ENCODE results near the gene NEK2.
"Not testable (repeated sequence)": the region's sequence is repeated elsewhere in the genome, so short reads cannot be mapped to it uniquely, and the experiment has no call there.

NEK2 gene

GRCh38 chr1:211675230-211676105, at the start of gene NEK2:
TSS of gene NEK2 (minus strand) at chr1:211675621. CDS start at chr1:211675479, 142 bp downstream.
- in situ Hi-C loops (cut with HindIII; ENCODE audit: low sequenced_read_pairs) = no loop called here

DNA sequence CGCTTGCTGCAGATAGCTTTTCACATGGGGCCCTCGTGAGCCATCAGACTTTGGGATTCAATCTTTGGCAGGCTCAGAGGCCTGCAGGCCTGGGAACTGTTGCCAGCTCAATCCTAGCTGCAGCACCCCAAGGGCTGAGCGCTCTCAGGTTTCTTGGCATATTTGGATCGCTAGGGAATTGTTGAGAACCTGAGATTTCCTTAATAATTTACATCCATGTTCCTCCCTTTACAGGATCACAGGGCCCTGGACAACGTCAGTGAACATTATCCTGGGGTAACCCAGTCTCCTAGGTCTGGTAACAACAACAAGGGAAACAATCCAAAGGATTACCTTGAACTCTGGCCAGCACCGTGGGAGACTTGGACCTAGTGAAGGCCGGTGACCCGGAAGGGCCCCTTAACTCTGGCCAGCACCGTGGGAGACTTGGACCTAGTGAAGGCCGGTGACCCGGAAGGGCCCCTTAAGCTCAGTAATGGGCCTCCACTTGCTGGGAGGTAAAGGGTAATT, 49.3 kb upstream of the NEK2 start:
- in situ Hi-C loops (cut with HindIII; ENCODE audit: low sequenced_read_pairs) = no loop called here

DNA sequence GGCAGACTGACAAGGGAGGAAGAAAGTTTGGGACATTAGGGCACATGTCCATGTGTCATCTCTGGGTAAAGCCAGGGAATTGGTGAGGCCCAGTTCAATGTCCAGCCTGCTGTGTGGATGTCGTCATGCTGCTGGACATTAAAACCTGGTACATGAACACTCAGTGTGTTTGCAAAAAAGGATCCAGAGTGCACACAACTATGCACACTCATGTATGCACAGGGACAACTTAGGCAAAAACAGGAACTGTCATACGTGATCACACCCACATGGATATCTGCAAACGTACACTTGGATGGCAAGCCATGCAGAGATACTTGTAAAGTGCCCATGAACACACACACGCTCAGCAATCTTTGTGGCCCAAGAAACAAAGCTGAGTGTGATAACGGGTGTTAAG, 47.9 kb upstream of the NEK2 start:
- in situ Hi-C loops (cut with HindIII; ENCODE audit: low sequenced_read_pairs) = no loop called here

DNA sequence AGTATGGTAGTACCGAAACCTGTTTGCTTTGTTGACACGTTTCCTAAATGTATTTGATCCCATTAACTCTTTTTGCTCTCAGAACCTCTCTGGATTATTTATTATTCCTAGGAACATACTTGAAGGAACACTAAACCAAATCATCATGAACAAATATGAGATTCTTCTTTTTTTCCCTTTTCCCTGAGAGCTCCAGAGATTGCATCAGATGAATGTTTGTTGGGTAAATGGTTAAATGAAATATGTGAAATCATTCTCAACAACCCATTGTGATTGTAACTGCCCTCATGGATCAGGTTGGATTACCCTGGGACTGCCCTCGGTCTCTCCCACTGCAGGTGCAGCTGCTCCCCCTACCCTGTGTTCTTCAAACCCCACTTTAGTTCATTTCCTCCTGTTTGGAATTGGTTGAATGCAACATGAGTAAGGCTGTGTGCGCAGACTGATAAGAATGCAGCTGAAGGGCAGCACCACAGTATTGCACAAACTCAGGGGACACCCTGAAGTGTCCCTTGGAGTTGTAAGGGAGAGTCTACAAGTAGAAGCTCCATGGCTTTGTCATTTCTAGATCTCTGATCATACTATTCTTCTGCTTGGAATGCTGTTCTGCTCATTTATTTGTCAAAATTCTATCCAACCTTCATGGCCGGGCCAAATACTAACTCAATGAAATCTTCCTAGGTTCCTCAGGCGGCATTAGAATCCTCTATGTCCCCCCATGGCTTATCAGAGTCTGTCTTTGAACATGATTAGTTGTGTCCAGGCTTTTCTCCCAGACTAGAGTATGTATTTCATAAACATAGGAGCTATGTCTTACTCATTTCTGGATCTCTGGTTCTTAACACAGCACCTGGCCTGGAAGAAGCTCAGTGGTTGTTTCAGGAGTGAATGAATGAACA, 47.1 kb upstream of the NEK2 start:
- in situ Hi-C loops (cut with HindIII; ENCODE audit: low sequenced_read_pairs) = no loop called here

DNA sequence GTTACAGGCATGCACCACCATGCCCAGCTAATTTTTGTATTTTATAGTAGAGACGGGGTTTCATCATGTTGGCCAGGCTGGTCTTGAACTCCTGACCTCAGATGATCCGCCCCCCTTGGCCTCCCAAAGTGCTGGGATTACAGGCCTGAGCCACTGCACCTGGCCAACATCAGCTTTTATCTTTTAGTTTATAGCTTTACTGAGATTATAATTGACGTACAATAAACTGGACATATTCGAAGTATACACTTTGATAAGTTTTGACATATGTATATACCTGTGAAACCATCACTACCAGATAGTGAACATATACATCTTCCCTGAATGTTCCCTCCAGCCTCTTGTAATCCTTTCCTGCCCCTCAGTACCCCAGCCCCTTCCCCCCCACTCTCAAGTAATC, 41.1 kb upstream of the NEK2 start:
- in situ Hi-C loops (cut with HindIII; ENCODE audit: low sequenced_read_pairs) = not testable (repeated sequence)

DNA sequence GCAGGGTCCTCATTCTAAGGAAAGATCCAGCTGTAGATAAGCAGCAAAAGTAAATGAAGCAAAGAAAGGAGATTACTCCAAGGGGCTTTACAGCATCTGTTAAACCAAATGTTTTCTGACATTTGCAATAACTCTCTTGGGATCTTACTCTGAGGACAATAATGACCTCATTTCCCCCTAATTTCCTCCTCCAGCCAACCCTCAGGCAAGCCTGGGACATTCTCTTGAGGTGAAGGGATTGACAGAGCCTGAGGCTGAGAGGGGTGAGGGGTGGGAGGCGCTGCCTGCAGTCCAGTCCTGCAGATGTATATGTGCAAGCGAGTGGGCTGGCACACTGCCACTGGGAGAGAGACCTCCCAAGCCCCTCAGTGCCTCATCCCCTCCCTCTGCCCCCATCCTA, 40.5 kb upstream of the NEK2 start:
- in situ Hi-C loops (cut with HindIII; ENCODE audit: low sequenced_read_pairs) = no loop called here

DNA sequence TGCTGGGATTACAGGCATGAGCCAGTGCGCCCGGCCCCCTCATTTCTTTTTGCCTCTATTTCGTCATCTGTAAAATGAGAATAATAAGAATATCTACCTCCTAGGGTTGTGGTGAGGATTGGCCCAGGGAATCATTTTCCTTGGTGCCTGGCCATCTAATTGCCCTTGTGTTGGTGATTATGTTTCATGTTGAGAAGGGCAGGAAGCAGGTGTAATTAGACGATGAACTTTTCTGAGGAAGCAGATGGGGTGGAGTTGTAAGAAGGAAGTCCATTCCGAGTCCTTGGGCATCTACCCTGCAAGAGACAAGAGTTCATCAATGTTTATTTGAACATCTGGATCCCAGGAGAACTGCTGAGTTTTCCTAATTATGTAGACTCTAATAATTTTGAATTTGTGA, 38.7 kb upstream of the NEK2 start:
- in situ Hi-C loops (cut with HindIII; ENCODE audit: low sequenced_read_pairs) = no loop called here

- in situ Hi-C loops (cut with HindIII; ENCODE audit: low sequenced_read_pairs) = no loop called here
Observed at GRCh38 chr1:211713231-211713630, 37.8 kb upstream of the NEK2 start.

- in situ Hi-C loops (cut with HindIII; ENCODE audit: low sequenced_read_pairs) = no loop called here
Observed at GRCh38 chr1:211711315-211711705, 35.9 kb upstream of the NEK2 start.

- in situ Hi-C loops (cut with HindIII; ENCODE audit: low sequenced_read_pairs) = no loop called here
Observed at GRCh38 chr1:211710566-211711314, 35.3 kb upstream of the NEK2 start.

- in situ Hi-C loops (cut with HindIII; ENCODE audit: low sequenced_read_pairs) = no loop called here
Observed at GRCh38 chr1:211708926-211709325, 33.5 kb upstream of the NEK2 start.

- in situ Hi-C loops (cut with HindIII; ENCODE audit: low sequenced_read_pairs) = no loop called here
Observed at GRCh38 chr1:211708006-211708405, 32.6 kb upstream of the NEK2 start.

DNA sequence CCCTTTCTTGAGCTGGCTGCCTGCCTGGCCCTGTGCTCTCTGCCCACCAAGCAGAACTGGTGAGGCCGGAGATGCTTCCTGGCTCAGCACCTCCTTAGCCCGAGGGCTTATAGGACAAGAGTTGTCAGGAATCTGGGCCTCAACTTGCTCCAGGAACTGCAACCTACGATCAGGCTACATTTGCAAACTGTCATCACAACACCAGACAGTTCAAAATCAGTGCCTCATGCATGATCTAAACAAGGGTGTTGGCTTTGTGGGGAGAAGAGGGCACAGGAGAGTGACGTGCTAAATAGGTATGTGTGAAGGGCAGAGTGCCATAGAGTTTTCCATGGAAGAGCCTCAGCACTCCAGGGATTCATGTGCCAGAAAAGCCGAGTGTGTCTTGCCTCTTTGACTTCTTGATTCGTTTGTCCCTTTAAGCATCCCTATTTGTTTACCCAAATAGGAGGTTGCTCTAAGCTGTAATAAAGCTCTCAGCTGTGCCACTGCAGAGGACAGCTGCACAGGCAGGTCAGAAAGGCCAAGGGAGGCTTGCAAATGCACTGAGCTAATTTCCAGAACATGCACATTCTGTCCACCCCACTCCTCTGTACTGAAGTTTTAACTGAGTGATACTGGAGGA, 30.2 kb upstream of the NEK2 start:
- in situ Hi-C loops (cut with HindIII; ENCODE audit: low sequenced_read_pairs) = no loop called here

DNA sequence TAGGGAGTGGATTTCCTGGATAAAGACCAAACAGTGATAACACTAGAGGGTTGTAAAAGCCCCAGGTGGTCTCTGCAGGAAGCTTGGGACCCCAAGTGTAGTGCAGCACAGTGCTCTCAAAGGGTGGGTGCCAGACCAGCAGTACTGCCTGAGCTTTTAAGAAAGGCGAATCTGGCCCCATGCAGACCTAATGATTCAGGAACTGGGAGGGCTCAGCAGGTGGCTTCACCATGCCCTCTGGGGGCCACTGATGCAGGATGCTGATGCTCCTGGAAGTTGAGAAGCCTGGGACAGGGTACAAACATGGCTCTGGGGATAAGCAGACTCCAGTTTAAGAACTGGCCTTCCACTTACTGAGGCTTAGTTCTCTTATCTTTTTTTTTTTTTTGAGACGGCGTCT, 29.1 kb upstream of the NEK2 start:
- in situ Hi-C loops (cut with HindIII; ENCODE audit: low sequenced_read_pairs) = no loop called here

DNA sequence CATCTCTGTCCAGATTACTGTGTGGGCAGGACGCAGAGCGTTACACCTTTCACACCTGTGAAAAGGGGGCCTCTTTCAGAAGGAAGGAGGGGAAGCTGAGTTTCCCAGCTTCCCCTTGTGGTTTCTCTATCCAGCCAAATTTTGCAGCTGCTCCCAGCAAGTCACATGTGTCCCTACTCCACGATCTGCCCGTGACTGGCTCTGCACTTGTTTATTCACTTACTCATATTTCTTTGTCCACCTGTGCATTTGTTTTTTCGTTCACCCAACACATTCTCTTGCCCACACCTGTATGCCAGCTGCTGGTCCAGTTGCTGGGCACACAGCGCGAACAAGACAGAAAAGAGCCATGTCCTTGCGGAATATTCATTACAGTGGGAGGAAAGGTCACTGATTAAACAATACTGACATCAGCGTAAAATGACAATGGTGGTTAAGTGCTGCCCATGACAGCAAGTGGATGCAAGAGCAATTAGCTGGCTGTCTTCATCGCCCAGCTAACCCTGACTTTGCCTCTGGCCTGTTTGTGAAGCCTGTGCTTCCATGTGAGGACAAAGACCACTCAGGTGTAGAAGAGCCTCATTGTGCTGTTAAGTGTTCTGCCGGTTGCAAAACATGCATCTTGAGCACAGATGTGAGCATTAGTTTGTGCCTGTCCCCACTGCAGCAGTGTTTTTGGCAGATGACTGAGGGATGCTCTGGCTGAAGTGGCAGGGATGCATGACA, 28.6 kb upstream of the NEK2 start:
- in situ Hi-C loops (cut with HindIII; ENCODE audit: low sequenced_read_pairs) = no loop called here

GRCh38 chr1:211701733-211702132, 26.3 kb upstream of the NEK2 start:
- in situ Hi-C loops (cut with HindIII; ENCODE audit: low sequenced_read_pairs) = no loop called here

- in situ Hi-C loops (cut with HindIII; ENCODE audit: low sequenced_read_pairs) = no loop called here
Observed at GRCh38 chr1:211699059-211699458, 23.6 kb upstream of the NEK2 start.

GRCh38 chr1:211698161-211699026, 23.0 kb upstream of the NEK2 start:
- in situ Hi-C loops (cut with HindIII; ENCODE audit: low sequenced_read_pairs) = no loop called here

DNA sequence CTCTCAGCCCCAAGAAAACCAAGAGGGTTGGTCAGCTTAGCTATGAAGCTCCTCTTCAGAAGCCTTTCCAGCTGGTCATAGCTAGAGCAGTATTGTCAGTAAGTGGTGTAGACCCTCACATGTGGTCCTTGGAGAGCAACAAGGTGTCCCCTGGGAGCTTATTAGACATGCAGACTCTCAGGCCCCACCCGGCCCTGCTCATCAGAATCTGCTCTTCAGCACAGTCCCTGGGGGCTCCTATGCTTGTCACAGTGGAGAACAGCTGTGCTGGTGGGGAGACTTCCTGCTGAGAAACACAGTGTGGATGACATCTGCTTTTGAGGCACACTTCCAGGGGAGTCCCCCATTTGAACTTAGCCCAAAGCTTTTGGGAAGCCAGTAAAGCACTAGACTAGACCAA, 21.9 kb upstream of the NEK2 start:
- in situ Hi-C loops (cut with HindIII; ENCODE audit: low sequenced_read_pairs) = no loop called here
